Mesothelial cell of epicardium (in vitro differentiated cells): ENCODE results near the gene ADAMTS17. TPM values are rescaled to one million over a fixed set of nuclear protein-coding genes. Genes with fewer than 3 reads are reported as not detected.

Experiments
- DNase-seq, 2 experiments: peaks; one replicate each; pipeline ENCODE4 v3.0.0; 2021; ENCODE audit warnings: low spot score in 2 of 2; ENCODE audit not compliant: unreplicated experiment in 2 of 2
- H3K27ac Mint-ChIP-seq: 2 replicates; pipeline ENCODE4 v1.8.0; 2021; ENCODE audit warnings: mixed read lengths
- H3K27me3 Mint-ChIP-seq: 2 replicates; pipeline ENCODE4 v1.8.0; 2021; ENCODE audit warnings: low read depth, mixed read lengths
- H3K36me3 Mint-ChIP-seq: 2 replicates; pipeline ENCODE4 v1.8.0; 2021; ENCODE audit warnings: mixed read lengths
- H3K4me1 Mint-ChIP-seq: 2 replicates; pipeline ENCODE4 v1.8.0; 2021; ENCODE audit warnings: mixed read lengths
- H3K4me3 Mint-ChIP-seq: 2 replicates; pipeline ENCODE4 v1.8.0; 2021; ENCODE audit warnings: mild to moderate bottlenecking, moderate library complexity, mixed read lengths
- H3K9me3 Mint-ChIP-seq: 2 replicates; pipeline ENCODE4 v1.8.0; 2021; ENCODE audit warnings: mixed read lengths
- CTCF ChIP-seq: fragments of 200-600 bp; sonication (generic); IDR thresholded peaks from one replicate; pipeline ENCODE4 v1.5.0; 2021; ENCODE audit warnings: antibody characterized with exemption; ENCODE audit not compliant: unreplicated experiment
- total RNA-seq: library from RNA; stranded (reverse); gene quantifications from 3 replicates; pipeline ENCODE4 v1.2.1, GENCODE V29; 2021

The ADAMTS17 gene
- total RNA-seq, 1 donor from 2014 or later = 39.4 TPM

DNA sequence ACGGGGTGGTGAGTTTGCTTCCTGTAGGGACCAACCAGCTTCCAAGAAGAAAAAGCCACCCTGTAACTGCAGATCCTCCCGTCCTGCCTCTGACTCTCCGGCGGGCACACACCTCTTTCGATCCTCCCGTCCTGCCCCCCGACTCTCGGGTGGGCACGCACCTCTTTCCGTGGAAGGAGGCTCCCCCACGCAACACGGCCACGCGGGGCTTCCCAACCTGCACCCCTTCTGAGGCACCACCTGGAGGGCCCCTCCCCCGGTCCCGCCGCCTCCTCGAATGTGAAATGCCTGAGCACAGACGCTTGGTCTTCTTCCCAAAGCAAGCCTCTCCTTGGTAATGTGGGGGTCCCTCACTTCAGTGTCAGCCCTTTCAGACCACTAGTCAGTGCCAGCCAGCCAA lies 7.3 kb downstream of the ADAMTS17 start:
- H3K9me3 Mint-ChIP-seq = no peaks in the 10 kb centered on the region
- H3K4me3 Mint-ChIP-seq = no peak overlapping the region
- peaks cover 56% of the 10 kb centered on the region for H3K4me1 Mint-ChIP-seq
- H3K27ac Mint-ChIP-seq = no peak overlapping the region
- TF ChIP-seq CTCF = no peak
- H3K36me3 Mint-ChIP-seq = peaks cover 10% of the 10 kb centered on the region
- no peaks in the 10 kb centered on the region for H3K27me3 Mint-ChIP-seq
- no peak for DNase-seq

DNA sequence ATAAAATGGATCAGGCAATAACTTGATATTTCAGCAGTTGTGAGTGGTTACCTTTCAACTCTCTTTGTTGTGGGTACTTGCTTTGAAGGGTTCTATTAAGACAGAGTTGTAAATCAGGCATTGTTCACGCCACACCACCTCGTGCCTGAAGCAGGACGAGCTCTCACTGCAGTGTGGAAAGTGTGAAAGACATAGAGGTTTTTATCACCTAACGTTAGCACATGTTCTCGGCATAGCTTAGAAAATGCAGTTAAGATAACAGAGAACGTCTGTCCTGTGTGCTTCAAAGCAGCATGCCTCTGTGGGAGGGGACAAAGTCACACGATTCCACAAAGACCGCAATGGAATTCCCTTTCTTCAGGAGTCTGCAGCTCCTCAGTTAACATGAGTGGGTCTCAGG lies 7.8 kb downstream of the ADAMTS17 start:
- H3K27ac Mint-ChIP-seq = no peak overlapping the region
- H3K36me3 Mint-ChIP-seq = peaks cover 11% of the 10 kb centered on the region
- H3K9me3 Mint-ChIP-seq = no peaks in the 10 kb centered on the region
- no peak for DNase-seq
- peaks cover 52% of the 10 kb centered on the region for H3K4me1 Mint-ChIP-seq
- no peak overlapping the region for H3K4me3 Mint-ChIP-seq
- H3K27me3 Mint-ChIP-seq = no peaks in the 10 kb centered on the region
- TF ChIP-seq CTCF = no peak

GRCh38 chr15:100333236-100333635 lies 8.5 kb downstream of the ADAMTS17 start:
- no peak for TF ChIP-seq CTCF
- Mint-ChIP-seq H3K27me3 (no peaks in the 10 kb centered on the region), H3K27ac (no peak overlapping the region), H3K4me1 (peaks cover 48% of the 10 kb centered on the region), H3K4me3 (no peak overlapping the region), H3K9me3 (no peaks in the 10 kb centered on the region), H3K36me3 (peaks cover 15% of the 10 kb centered on the region)
- no peak for DNase-seq

- no peak for TF ChIP-seq CTCF
- Mint-ChIP-seq H3K27ac (no peak overlapping the region), H3K27me3 (no peaks in the 10 kb centered on the region), H3K4me3 (no peak overlapping the region), H3K36me3 (peaks cover 15% of the 10 kb centered on the region), H3K4me1 (peaks cover 43% of the 10 kb centered on the region), H3K9me3 (no peaks in the 10 kb centered on the region)
- DNase-seq = no peak
Observed at GRCh38 chr15:100332721-100333120, 9.1 kb downstream of the ADAMTS17 start.

- no peaks in the 10 kb centered on the region for H3K27me3 Mint-ChIP-seq
Observed at GRCh38 chr15:100332231-100332630, 9.5 kb downstream of the ADAMTS17 start.

More at GRCh38 chr15:100332231-100332630, 9.5 kb downstream of the ADAMTS17 start:
- Mint-ChIP-seq H3K4me1 (peaks cover 41% of the 10 kb centered on the region), H3K9me3 (no peaks in the 10 kb centered on the region), H3K27ac (no peak overlapping the region), H3K36me3 (peaks cover 13% of the 10 kb centered on the region), H3K4me3 (no peak overlapping the region)
- DNase-seq = no peak
- no peak for TF ChIP-seq CTCF
